Caco-2 (cell line): ENCODE measurements around the gene GOLM1. TPM values are rescaled to one million over a fixed set of nuclear protein-coding genes. Genes with fewer than 3 reads are reported as not detected.
A peak's percentile ranks its signal among the peaks of the same experiment; 100 is the strongest.

Experiments used
- BruUV-seq: library from RNA; stranded (reverse); fragments of 400-500 nt; replicated peaks from 2 replicates; lab custom pipeline; 2021; lab: Mats Ljungman, UMichigan
- CTCF ChIA-PET: fragments of 300-600 bp; sonication (Branson Sonifier 250); formaldehyde crosslinking; loops from one replicate; lab custom pipeline; 2022; ENCODE audit warnings: antibody characterized with exemption; lab: Charles Lee
- POLR2A ChIA-PET: fragments of 300-600 bp; sonication (Branson Sonifier 250); formaldehyde crosslinking; loops from one replicate; lab custom pipeline; 2022; ENCODE audit warnings: antibody characterized with exemption; lab: Charles Lee
- DNase-seq, 2 experiments: peaks; one replicate each; pipeline versions ENCODE4 v3.0.0 to v3.0.0-alpha.2; 2020 to 2022
- H3K27me3 ChIP-seq: replicated peaks from 2 replicates; pipeline ENCODE4 v1.6.0; 2011; ENCODE audit warnings: low read length; ENCODE audit not compliant: control insufficient read depth, insufficient read depth
- H3K36me3 ChIP-seq: 2 replicates; pipeline ENCODE4 v1.5.1; 2011; ENCODE audit warnings: low read length; ENCODE audit not compliant: control insufficient read depth, insufficient read depth
- H3K4me1 ChIP-seq: fragments of 250-450 bp; sonication (Bioruptor Pico); 2 replicates; pipeline ENCODE4 v1.5.1; 2020; ENCODE audit warnings: mild to moderate bottlenecking
- H3K4me3 ChIP-seq: 2 replicates; pipeline ENCODE4 v1.5.1; 2011; ENCODE audit warnings: low read depth, mild to moderate bottlenecking, control low read depth, low read length
- H3K9me3 ChIP-seq: fragments of 250-450 bp; sonication (Bioruptor Pico); 2 replicates; pipeline ENCODE4 v1.5.1; 2020; ENCODE audit warnings: mild to moderate bottlenecking, moderate library complexity
- H3K27ac Mint-ChIP-seq: one replicate; pipeline ENCODE4 v1.8.0; 2022; ENCODE audit warnings: mixed read lengths; ENCODE audit not compliant: unreplicated experiment
- H3K27me3 Mint-ChIP-seq: one replicate; pipeline ENCODE4 v1.8.0; 2022; ENCODE audit warnings: mixed read lengths; ENCODE audit not compliant: insufficient read depth, unreplicated experiment
- H3K36me3 Mint-ChIP-seq: one replicate; pipeline ENCODE4 v1.8.0; 2022; ENCODE audit warnings: mild to moderate bottlenecking, mixed read lengths; ENCODE audit not compliant: insufficient read depth, unreplicated experiment
- H3K4me1 Mint-ChIP-seq: one replicate; pipeline ENCODE4 v1.8.0; 2022; ENCODE audit warnings: low read depth, mixed read lengths; ENCODE audit not compliant: unreplicated experiment
- H3K4me3 Mint-ChIP-seq: one replicate; pipeline ENCODE4 v1.8.0; 2022; ENCODE audit warnings: mild to moderate bottlenecking, moderate library complexity, mixed read lengths; ENCODE audit not compliant: unreplicated experiment
- H3K9me3 Mint-ChIP-seq: one replicate; pipeline ENCODE4 v1.8.0; 2022; ENCODE audit warnings: mixed read lengths; ENCODE audit not compliant: unreplicated experiment
- intact Hi-C: fragments of 100-400 bp; cut with micrococcal nuclease; formaldehyde crosslinking; loops from one replicate; pipeline ENCODE4 v1.10.0; 2022; ENCODE audit not compliant: unreplicated experiment
- total RNA-seq: library from RNA; stranded (reverse); gene quantifications from 2 replicates; pipeline ENCODE4 v1.2.3, GENCODE V29; 2022
- TF ChIP-seq, protein P1 (sequence below), 2 experiments: fragments of 200-600 bp in 1 of 2; IDR thresholded peaks; 1 replicate in 1 of 2; 2 replicates in 1 of 2; pipeline versions ENCODE4 v1.5.1 to v1.8.0; 2011 to 2022; ENCODE audit warnings: antibody characterized with exemption in 1 of 2, control low read depth in 1 of 2, inconsistent platforms in 1 of 2, low read depth in 1 of 2, low read length in 1 of 2, mild to moderate bottlenecking in 1 of 2, moderate library complexity in 1 of 2; ENCODE audit not compliant: insufficient read depth in 1 of 2, severe bottlenecking in 1 of 2, unreplicated experiment in 1 of 2

GOLM1 gene
- total RNA-seq, 1 experiment from 2014 or later, result 53.6 TPM

DNA sequence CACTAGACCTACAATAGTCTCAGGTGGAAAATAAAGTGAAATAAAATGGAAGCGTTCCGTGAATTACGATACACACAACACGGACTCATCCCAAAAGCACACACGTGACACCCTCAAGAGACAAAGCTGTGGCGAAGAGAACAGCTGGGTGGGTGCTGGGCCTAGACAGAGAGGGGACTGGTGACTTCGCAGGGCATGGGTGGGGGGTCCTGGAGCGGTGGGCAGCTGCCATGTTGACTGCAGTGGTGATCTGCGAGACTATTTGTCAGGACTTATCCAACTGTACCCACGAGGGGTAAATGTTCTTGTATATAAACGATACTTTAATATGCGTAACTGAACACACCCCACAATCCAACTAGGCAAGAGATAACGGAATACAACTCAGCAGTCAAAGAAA lies 52.0 kb downstream of the GOLM1 start:
- Mint-ChIP-seq H3K36me3 (no peaks in the 10 kb centered on the region), H3K4me1 (no peaks in the 10 kb centered on the region), H3K27ac (peak overlapping the region; percentile 42), H3K9me3 (no peaks in the 10 kb centered on the region), H3K4me3 (no peak overlapping the region), H3K27me3 (no peaks in the 10 kb centered on the region)
- POLR2A ChIA-PET, result no interaction called here
- no peak for DNase-seq
- Histone ChIP-seq H3K9me3 (no peaks in the 10 kb centered on the region), H3K27me3 (no peaks in the 10 kb centered on the region), H3K4me1 (no peaks in the 10 kb centered on the region), H3K4me3 (no peak overlapping the region), H3K36me3 (no peaks in the 10 kb centered on the region; the same call in 1 of the 2 replicates)
- intact Hi-C loops, result no loop called here
- CTCF ChIA-PET, result no interaction called here
- TF ChIP-seq, protein P1, sequence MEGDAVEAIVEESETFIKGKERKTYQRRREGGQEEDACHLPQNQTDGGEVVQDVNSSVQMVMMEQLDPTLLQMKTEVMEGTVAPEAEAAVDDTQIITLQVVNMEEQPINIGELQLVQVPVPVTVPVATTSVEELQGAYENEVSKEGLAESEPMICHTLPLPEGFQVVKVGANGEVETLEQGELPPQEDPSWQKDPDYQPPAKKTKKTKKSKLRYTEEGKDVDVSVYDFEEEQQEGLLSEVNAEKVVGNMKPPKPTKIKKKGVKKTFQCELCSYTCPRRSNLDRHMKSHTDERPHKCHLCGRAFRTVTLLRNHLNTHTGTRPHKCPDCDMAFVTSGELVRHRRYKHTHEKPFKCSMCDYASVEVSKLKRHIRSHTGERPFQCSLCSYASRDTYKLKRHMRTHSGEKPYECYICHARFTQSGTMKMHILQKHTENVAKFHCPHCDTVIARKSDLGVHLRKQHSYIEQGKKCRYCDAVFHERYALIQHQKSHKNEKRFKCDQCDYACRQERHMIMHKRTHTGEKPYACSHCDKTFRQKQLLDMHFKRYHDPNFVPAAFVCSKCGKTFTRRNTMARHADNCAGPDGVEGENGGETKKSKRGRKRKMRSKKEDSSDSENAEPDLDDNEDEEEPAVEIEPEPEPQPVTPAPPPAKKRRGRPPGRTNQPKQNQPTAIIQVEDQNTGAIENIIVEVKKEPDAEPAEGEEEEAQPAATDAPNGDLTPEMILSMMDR (IDR thresholded peaks at IDR 0.05; ENCODE audit: insufficient read depth in 1 of 2, low read depth in 1 of 2, low read length in 1 of 2, severe bottlenecking in 1 of 2, unreplicated experiment in 1 of 2), result no peak
- no TSS peak for BruUV-seq

DNA sequence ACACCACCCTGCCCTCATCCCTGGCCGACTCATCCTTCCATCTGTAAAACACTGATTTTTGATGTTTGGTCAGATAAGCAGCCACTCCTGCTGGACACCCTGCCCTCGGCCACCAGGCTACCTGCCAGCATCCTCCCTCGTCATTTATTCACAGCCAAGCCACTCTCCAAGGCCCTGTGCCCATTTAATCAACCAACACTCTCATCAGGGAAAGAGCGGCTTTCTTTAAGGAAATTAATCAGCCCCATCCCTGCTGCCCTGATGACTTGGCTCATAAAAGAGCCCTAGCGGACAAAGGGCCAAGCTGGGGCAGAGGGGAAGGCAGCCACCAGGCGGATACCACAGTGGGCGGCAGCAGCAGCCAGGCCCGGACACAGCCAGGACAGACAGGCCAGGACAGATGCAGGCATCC lies 52.4 kb downstream of the GOLM1 start:
- Mint-ChIP-seq H3K4me3 (no peak overlapping the region), H3K27ac (peak overlapping the region; percentile 42), H3K36me3 (no peaks in the 10 kb centered on the region), H3K9me3 (no peaks in the 10 kb centered on the region), H3K4me1 (no peaks in the 10 kb centered on the region), H3K27me3 (no peaks in the 10 kb centered on the region)
- H3K4me3 ChIP-seq, result no peak overlapping the region
- TF ChIP-seq, protein P1 (IDR thresholded peaks at IDR 0.05; ENCODE audit: insufficient read depth in 1 of 2, low read depth in 1 of 2, low read length in 1 of 2, severe bottlenecking in 1 of 2, unreplicated experiment in 1 of 2), result no peak
- intact Hi-C loops, result no loop called here
- no peaks in the 10 kb centered on the region for H3K9me3 ChIP-seq
- no peaks in the 10 kb centered on the region; the same call in 1 of the 2 replicates for H3K36me3 ChIP-seq
- H3K4me1 ChIP-seq, result no peaks in the 10 kb centered on the region
- no peaks in the 10 kb centered on the region for H3K27me3 ChIP-seq
- no peak for DNase-seq
- ChIA-PET CTCF (no interaction called here), POLR2A (no interaction called here)
- no TSS peak for BruUV-seq

DNA sequence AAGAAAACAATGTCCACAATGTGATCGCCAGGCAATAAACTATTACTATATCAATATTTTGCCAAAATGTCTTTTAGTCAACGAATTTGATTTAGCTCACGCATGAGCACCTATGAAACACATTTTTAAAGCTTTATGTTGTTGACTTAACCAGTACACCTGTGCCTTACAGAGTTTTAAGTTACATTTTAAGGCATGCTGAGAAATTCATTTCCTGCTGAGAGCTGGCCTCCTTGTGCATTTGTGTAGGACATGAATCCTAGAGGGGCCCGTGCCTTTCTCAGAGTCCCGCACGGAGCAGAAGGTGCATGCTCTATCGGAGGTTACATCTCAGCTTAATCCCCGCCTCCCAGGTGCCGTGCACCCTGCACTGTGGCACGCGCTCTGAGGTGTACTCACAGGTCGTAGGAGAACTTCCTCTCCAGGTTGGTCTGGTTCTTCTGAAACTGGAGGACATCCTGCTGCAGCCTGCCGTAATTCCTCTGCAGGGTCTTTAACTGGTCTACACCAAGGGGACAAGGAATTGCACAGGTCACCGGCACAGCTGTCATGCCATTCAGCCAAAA lies 53.2 kb downstream of the GOLM1 start:
- Histone ChIP-seq H3K27me3 (no peaks in the 10 kb centered on the region), H3K4me3 (no peak overlapping the region), H3K36me3 (no peaks in the 10 kb centered on the region; the same call in 1 of the 2 replicates), H3K9me3 (no peaks in the 10 kb centered on the region), H3K4me1 (no peaks in the 10 kb centered on the region)
- Mint-ChIP-seq H3K4me3 (no peak overlapping the region), H3K27ac (no peak overlapping the region), H3K9me3 (no peaks in the 10 kb centered on the region), H3K27me3 (no peaks in the 10 kb centered on the region), H3K4me1 (no peaks in the 10 kb centered on the region), H3K36me3 (no peaks in the 10 kb centered on the region)
- POLR2A ChIA-PET, result no interaction called here
- BruUV-seq, result no TSS peak
- CTCF ChIA-PET, result no interaction called here
- intact Hi-C loops, result no loop called here
- DNase-seq, result no peak
- TF ChIP-seq, protein P1 (IDR thresholded peaks at IDR 0.05; ENCODE audit: insufficient read depth in 1 of 2, low read depth in 1 of 2, low read length in 1 of 2, severe bottlenecking in 1 of 2, unreplicated experiment in 1 of 2), result no peak
